HPDE6-E6E7 (cell line): Measurements from ENCODE around the gene KRT12.
A peak's percentile ranks its signal among the peaks of the same experiment; 100 is the strongest.

Source experiments
- DNase-seq: peaks from one replicate; pipeline ENCODE4 v3.0.0; 2011; ENCODE audit warnings: missing footprints; ENCODE audit errors: extremely low spot score

The KRT12 gene

GRCh38 chr17:40843242-40843641, 23.8 kb downstream of the KRT12 start:
- no peak for DNase-seq

GRCh38 chr17:40841246-40841645, 25.8 kb downstream of the KRT12 start:
- DNase-seq = no peak

GRCh38 chr17:40839194-40839593, 27.8 kb downstream of the KRT12 start:
- DNase-seq = no peak

DNA sequence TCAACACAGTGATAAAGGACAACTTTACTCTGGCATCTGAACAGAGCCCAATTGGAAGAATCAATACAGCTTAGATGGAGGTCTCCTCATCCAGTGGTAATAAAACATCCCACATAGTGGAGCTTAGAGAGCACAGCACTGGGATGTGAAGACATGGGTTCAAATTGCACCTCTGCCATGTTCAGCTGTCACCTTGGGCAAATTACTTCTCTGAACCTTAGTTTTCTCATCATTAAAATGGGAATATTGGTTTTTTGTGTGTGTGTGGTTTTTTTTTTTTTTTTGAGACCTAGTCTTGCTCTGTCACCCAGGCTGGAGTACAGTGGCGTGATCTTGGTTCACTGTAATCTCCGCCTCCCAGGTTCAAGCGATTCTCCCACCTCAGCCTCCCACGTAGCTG, 31.0 kb downstream of the KRT12 start:
- no peak for DNase-seq

- DNase-seq = no peak
Measured at GRCh38 chr17:40833882-40834281, 33.1 kb downstream of the KRT12 start.

DNA sequence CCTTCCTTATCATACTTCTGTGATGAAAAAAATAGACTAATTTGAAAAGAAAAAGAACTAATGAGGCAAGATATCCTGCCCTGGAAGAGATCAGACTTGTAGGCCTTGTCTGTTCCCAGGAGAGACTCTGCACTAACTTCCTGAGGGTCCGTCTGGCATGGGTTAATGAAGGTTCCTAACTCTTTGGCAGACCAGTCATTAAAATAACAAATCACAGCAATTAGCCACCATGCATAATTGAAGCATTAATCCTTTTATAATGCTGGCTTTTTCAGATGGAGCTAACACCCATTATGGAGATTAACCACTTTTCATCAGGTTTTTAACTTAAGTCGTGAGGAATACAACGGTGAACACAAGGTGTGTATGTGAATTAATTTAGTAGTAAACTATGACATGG, 34.2 kb downstream of the KRT12 start:
- DNase-seq = no peak

DNA sequence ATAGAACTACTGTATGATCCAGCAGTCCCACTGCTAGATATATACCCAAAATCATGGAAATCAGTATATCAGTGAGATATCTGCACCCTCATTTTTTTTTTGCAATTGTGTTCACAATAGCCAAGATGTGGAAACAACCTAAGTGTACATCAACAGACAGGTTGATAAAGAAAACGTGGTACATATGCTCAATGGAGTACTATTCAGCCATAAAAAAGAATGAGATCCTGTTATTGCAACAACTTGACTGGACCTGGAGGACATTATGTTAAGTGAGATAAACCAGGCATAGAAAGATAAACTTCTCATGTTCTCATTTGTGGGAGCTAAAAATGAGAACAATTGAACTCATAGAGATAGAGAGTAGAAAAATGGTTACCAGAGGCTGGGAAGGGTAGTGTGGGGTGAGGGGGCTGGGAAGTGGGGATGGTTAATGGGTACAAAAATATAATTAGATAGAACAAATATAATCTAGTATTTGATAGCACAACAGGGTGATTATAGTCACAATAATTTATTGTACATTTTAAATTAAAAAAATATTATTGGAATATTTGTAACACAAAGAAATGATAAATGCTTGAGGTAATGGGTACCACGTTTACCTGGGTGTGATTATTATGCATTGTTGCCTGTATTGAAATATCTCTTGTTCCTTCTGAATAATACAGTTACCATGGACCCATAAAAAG, 36.8 kb downstream of the KRT12 start:
- no peak for DNase-seq

- no peak for DNase-seq
Measured at GRCh38 chr17:40828454-40829044, 38.5 kb downstream of the KRT12 start.

- DNase-seq = peak; percentile 40
Measured at GRCh38 chr17:40827746-40828453, 39.1 kb downstream of the KRT12 start.

DNA sequence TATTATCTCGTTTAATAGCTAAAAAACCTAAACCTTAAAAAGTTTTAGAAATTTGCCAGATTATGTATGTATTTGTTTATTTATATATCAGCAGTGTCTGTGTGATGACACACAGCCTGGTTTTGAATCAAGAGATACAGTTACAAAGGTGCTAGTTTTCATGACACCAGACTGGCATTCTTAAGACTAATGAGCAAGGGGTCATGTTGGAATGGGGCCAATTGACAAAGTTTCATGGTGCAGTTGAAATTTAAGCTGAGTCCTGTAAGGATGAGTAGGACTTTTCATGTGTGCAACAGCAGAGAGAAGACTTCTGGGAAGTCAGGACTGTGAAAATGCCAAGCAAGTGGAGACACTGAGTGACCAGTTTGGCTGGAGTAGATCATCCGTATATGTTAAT, 41.4 kb downstream of the KRT12 start:
- DNase-seq = no peak

GRCh38 chr17:40824015-40824832, 42.8 kb downstream of the KRT12 start:
- DNase-seq = no peak

- DNase-seq = no peak
Measured at GRCh38 chr17:40822132-40822812, 44.8 kb downstream of the KRT12 start, which contains the start of gene KRT10. Gene KRT10 (minus strand): TSS chr17:40822614. CDS start chr17:40822585, 29 bp downstream.

DNA sequence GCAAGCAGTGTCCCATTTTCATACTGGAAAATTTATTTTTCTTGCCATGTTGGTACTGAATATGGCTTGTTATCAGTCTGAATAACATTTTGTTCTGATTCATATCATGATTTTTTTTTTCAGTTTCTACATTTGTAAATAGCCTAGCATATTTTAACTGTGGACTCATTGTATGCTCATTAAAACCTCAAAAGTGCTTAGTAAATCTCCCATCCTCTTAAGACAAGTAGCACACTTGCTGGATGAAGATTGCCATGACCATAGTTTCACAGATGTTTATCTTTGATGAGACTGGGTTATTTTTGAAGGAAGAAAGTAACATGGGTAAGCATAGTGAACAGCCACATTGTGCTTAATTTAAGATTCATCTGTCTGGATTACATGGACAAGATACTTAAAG, 45.5 kb downstream of the KRT12 start:
- no peak for DNase-seq

DNA sequence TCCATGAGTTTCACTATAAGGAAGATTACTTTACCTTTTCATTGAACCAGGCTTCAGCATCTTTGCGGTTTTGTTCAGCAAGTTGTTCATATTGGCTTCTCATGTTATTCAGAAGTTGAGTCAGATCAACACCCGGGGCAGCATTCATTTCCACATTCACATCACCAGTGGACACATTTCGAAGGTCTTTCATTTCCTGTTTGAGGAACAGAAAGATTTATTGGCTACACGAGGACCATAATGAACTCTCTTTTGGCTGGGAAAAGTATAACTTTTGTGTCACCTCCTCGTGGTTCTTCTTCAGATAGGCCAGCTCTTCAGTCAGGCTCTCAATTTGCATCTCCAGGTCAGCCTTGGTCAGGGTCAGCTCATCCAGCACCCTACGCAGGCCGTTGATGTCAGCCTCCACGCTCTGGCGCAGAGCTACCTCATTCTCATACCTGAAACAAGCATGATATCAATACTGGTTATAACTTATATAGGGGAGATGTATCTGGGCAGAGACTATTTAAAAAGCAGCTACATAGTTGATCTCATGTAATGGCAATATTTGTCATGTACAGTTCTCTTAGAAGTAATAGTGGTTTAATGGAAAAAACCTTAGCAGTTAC, 46.7 kb downstream of the KRT12 start:
- no peak for DNase-seq

DNA sequence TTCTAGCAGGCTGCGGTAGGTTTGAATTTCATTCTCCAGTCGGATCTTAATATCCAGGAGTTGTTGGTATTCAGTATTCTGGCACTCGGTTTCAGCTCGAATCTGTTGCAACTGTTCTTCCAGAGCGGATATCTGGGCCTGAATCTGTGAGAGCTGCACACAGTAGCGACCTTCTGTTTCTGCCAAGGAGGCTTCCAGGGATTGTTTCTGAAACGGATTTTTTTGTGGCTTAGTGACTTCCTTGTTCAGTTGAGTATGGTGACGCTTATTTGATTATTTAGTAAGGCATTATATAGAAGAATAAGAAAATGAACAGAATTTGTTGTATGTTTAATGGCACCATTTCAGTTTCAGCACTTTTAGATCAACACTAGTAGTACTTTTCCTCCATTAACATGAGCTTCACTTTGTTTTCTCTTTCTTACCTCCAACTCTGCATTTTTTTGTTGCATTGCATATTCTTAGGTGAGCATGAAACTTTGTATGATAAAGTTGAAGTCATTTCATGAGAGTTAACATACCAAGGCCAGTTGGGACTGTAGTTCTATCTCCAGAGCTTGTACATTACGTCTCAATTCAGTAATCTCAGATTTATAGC, 47.4 kb downstream of the KRT12 start:
- no peak for DNase-seq

DNA sequence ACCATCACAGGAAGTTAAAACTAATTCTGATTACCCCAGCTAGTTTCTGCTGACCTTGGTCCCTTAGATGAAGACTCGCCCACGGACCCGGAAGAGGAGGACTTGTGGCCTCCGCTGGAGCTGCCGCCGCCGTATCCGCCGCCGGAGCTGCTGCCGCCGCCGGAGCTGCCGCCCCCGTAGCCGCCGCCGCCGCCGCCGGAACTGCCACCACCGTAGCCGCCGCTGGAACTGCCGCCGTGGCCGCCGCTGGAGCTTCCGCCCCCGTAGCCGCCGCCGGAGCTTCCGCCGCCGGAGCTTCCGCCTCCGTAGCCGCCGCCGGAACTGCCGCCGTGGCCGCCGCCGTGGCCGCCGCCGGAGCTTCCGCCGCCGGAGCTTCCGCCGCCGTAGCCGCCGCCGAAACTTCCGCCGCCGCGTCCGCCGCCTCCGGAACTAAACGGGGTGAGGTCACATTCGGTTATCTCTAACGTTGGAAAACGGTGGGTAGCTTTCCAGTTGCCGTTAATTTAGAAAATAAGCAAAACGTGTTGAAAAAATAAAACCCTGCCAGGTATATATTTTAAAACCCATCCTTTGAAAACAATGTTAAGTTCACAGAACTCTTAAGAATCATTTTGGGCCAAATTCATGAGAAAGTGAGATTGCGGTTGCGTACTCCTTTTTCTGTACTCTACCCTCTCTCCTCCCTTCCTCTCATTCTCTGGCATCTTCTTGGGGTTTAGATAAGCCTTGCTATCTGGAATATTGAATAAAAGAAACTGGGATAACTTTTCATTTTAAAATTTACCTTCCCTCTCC, 48.1 kb downstream of the KRT12 start:
- peak; percentile 49 for DNase-seq

DNA sequence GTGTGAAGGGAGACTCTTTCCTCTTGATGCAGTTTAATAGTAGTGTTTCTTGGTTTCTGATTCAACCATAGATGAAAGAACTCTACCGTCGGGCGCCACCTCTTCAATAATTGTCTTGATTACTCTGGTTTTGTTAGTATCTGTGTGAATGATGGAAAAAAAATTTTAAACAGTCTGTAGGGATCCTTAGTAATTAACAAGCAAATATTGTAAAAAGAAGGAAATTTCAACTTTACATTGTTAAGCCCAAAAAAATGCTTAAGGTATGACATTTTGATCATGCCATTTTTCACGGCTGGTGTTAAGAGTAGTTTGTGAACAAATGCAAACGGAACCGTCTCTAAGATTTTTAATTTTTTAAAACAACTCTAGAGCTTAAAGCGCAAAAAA, 48.7 kb downstream of the KRT12 start:
- DNase-seq = no peak

DNA sequence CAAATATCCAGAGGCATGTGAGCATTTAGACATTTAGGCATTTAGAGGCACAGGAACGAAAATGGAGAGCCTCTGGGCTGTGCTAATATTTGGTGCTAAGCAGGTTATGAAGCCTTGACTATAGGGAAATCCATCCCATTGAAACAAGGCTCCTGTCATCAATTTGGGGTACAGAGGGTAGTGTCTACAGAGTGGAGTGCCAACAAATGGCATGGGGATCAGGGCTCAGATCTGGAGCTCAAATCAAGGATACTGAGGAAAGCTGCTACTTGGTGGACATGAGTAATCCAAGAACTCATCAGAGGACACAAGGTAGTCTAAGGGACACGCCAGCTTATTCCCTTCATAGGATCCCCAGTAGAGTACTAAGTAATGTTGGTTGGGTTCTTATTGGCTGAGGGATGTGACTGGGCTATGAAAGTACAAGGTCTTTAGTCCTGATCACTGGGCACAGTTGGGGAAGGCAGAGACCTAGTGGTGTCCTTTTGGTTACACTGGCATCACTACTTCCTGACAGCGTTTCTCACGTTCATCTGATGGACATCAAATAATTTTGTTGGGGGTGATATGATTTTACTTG, 49.8 kb downstream of the KRT12 start:
- no peak for DNase-seq

DNA sequence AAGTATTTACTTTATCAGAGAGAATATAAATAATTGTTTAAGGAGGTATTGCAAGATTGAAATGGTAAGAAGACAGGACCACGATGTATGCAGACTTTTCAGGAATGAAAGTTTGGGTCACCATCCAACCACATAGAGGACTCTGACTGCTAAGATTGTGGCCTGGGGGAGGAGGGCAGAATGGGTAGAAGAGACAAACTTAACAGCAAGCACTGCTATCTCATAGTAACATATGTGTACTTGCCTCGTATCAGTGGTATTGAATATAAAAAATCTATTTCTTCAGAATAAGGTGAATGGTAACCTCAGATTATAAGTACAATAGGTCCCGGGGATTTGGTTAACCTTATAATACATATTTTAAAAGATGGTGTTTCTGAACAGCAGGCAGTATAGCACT, 50.5 kb downstream of the KRT12 start:
- DNase-seq = no peak

GRCh38 chr17:40815381-40815780, 51.6 kb downstream of the KRT12 start:
- no peak for DNase-seq
